VCaP (cell line): Measurements from ENCODE around the gene DIAPH2.

Source experiments
- H3K27ac ChIP-seq: fragments of 450-650 bp; 2 replicates; pipeline ENCODE4 v1.5.1; 2017
- TF ChIP-seq, protein P1 (sequence below): fragments of 450-650 bp; conservative IDR thresholded peaks from 2 replicates; pipeline ENCODE4 v1.5.1; 2017; ENCODE audit warnings: mild to moderate bottlenecking, moderate library complexity

The DIAPH2 gene

DNA sequence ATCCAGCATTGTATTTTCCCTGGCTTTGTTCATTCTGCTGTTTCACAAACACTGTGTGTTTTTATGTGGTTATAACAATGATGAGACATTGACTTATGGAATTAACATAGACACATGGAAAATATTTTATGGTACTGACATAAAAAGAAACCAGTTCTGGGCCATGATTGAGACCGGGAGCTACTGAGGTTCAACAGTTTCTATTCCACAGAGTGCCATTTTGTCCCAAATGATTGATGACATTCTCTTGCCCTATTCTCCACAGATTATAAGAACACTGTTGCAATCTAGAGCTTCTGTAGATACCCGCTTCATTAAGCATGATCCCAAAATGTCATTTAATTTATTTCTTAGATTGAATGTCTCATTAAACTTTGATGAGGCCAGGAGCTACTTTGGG is 525.9 kb downstream of the DIAPH2 start:
- H3K27ac ChIP-seq: no peak overlapping the region
- TF ChIP-seq, protein P1, sequence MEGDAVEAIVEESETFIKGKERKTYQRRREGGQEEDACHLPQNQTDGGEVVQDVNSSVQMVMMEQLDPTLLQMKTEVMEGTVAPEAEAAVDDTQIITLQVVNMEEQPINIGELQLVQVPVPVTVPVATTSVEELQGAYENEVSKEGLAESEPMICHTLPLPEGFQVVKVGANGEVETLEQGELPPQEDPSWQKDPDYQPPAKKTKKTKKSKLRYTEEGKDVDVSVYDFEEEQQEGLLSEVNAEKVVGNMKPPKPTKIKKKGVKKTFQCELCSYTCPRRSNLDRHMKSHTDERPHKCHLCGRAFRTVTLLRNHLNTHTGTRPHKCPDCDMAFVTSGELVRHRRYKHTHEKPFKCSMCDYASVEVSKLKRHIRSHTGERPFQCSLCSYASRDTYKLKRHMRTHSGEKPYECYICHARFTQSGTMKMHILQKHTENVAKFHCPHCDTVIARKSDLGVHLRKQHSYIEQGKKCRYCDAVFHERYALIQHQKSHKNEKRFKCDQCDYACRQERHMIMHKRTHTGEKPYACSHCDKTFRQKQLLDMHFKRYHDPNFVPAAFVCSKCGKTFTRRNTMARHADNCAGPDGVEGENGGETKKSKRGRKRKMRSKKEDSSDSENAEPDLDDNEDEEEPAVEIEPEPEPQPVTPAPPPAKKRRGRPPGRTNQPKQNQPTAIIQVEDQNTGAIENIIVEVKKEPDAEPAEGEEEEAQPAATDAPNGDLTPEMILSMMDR: no peak

DNA sequence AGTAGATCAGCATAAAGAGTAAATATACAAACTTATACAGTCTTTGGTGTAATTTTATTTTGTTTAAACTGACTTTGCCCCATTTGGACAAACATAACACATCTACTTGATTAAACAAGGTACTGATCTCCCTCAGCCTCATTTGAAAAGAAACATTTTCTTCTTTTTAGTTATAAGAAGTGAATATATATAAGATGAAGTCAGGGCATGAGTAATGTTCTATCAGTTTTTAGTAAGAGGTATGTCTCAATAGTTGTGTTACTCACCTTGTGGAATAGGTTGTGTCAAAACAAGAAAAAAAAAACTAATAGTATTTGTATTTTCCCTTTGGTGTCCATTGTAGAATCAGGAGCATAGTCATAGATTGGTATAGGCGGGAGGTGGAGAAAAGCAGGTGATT is 526.4 kb downstream of the DIAPH2 start:
- TF ChIP-seq, protein P1: no peak
- no peak overlapping the region for H3K27ac ChIP-seq

DNA sequence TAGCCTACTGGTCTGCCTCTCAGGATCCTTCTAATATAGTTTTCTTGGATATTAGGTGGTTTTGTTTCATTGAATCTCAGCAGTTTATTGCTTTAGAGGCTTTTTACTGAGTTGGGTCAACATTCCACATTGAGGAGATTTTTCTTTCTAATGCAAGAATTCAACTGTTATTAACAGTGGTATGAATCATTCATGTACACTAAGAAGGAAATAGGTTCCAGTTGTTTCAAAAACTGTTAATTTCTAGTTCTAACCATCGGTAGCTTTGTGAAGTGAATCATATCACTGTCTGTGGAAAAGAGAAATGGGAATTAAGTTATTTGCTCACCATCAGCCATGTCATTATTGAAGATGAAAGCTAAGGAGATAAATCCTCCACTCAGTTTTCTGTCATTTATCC is 530.5 kb downstream of the DIAPH2 start:
- TF ChIP-seq, protein P1: no peak
- H3K27ac ChIP-seq: no peak overlapping the region

DNA sequence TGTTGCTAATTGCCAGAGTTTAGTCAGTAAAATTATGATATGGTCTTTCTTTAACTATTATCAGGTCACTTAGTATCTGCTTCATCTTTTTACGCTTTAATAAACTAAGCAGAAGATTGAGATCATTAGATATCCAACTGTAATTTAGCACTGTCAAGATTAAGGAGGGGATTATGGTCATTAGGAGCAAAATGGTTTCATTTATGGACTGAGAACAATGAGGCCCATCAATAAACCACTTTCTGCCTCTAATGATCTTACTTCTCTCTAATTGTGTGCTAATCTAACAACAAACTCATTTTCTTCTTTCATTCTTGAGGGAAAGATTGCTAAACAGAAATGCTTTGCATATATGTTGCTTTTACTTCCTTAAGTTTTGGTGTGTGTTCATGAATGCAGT is 539.5 kb downstream of the DIAPH2 start:
- H3K27ac ChIP-seq: no peak overlapping the region
- TF ChIP-seq, protein P1: no peak

- no peak overlapping the region for H3K27ac ChIP-seq
- TF ChIP-seq, protein P1: no peak
These were observed 544.7 kb downstream of the DIAPH2 start for GRCh38 chrX:97229318-97229717.

DNA sequence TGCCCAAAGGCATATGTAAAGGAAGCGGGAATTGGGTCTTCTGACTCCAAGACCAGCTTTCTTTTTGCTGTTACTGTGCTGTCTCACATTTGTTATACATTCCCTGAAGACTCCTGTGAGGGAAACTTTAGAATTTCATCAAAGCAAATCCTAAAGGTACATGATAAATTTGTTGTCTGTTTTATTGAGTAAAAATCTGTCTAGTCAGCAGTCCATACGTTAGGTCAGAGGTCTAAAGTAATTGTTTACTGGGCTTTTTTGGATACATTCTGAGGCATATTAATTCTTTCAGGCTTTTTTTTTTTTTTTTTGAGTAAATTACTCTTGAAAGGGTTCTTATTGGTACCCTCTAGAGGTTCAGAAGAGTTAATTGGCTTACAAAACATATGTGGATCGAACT is 546.3 kb downstream of the DIAPH2 start:
- TF ChIP-seq, protein P1: no peak
- H3K27ac ChIP-seq: no peak overlapping the region

DNA sequence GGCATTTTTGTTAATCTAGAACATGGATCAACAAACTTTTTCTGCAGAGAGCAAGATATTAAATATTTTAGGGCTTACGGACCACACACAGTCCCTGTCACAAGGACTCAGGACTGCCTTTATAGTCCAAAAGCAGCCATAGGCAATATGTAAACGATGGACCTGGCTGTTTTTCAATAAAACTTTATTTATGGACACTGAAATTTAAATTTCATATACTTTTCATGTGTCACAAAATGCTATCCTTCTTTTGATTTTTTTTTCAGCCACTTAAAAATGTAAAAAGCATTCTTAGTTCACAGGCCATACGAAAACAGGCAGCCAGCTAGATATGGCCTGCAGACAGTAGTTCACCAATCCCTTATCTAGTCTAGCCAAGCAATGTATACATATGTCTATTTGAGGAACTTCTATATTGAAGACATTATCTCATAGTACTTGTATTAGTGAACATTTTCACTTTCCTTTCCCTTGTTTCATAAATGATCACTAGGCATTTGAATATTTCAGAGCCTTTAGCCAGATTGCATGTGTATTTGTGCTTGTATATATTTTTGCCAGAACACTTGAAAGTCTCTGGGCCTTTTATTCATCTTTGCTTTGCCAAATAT is 549.9 kb downstream of the DIAPH2 start:
- TF ChIP-seq, protein P1: no peak
- no peak overlapping the region for H3K27ac ChIP-seq
